CMK (cell line): ENCODE measurements around the gene C10orf90.

Experiments used
- DNase-seq: peaks from one replicate; pipeline ENCODE4 v3.0.0-alpha.2; 2010; ENCODE audit warnings: low read depth

C10orf90 gene

DNA sequence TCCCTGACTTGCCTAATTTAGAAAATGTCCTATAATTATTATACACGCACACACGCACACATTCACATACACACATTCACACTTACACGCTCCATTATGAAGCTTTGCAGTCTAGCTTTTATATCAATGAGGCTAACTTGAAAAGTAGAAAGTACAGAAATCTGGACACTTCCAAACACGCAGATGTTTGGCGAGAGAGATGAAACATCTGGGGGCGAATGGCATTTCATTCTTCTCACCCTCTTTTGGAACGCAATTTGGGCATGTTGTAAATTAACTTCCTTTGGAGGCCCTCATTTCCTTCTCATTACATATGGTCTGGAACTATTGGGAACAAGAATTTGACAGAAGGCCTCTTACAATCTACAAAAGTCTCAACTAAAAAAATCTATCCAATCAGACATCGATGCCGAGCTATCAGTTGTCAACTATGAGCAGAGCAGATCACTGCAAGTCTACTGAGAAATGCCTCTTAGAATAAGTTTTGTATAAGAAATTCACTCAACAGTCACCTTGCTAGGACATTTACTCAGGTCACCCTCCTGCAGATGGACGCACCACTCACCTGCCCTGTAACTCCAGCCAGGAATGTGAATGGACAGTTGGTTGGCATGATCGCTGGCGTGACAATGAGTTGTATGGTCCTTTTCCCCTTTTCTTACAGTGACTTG is 167.0 kb downstream of the C10orf90 start:
- no peak for DNase-seq

DNA sequence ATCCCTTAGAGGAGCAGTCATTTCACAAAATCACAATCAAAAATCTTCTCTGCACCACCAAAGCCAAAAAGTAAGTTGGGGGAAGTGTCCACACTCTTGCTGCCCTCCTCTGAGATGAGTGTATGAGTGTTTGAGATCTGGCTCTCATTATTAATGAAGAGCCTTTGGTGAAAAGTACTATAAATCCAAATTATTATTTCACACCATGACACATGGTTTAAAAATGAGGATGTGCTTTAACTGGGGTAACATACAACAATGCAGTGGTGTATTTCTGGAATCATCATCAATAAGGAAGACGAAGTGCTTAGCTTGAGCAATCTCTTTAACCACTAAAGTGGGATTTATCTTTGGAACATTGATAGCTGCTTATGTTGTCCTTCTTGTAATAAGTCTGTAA is 168.1 kb downstream of the C10orf90 start:
- no peak for DNase-seq

DNA sequence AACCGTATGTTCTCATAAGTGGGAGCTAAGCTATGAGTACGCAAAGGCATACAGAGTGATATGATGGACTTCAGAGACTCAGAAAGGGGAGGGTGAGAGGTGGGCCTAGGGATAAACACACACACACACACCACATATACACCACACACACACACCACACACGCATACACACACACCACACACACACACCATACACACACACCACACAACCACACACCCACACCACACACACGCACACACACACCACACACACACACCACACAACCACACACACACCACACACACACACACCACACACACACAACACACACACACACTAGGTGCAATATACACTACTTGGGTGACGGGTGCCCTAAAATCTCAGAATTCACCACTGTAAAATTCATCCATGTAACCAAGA is 168.7 kb downstream of the C10orf90 start:
- no peak for DNase-seq

DNA sequence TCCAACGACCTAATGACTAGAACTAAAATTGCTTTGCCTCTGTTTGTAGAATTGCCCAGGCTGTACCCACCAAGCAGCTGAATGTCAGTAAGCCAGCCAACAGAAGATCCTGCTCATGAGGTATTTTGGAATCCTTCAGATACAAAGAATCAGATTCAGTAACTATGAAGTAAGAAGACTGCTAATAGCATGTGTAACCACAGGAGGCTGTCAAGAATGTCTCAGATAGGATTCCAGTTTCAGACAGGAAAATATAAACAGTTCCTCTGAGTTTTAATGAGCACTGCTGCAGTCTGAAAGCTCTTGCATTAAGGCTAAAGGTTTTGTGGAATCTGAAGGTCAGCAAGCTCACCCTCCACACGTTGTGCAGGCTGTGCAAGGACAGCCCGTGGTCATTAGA is 169.6 kb downstream of the C10orf90 start:
- DNase-seq = no peak

DNA sequence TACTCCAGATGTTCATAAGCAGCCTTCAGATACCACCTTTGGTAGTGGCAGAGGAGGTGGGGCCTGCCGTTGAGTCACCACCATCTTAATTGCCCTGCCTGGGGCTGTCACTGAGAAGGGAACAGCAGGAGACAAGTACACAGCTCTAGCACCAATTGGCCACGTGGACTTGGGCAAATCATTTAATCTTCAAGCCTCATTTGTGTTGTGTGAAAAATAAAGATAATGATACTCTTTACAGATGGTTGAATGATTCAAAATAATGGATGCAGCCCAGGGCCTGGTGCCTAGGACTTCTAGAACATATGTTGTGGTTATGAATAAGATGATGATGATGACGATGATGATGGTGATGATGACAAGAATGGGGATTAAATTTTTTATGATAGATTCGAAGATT is 170.3 kb downstream of the C10orf90 start:
- no peak for DNase-seq

DNA sequence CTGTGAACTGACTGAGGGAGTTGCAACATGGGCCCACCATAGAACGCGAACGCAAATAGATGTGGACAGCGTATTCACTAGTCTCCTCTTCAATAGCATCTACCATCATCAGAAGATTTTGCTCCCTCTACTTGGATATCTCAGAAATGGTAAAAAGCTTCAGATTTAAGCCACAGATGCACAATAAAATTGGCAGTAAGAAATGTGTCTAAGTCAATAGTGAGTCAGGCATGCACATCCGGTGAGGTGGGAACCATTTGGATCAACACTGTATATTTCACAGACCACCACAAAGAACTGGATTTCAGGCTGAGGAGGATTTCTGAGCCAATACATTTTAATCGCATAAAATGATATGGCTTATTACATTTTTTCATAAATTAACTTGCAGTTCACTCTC is 170.7 kb downstream of the C10orf90 start:
- no peak for DNase-seq

DNA sequence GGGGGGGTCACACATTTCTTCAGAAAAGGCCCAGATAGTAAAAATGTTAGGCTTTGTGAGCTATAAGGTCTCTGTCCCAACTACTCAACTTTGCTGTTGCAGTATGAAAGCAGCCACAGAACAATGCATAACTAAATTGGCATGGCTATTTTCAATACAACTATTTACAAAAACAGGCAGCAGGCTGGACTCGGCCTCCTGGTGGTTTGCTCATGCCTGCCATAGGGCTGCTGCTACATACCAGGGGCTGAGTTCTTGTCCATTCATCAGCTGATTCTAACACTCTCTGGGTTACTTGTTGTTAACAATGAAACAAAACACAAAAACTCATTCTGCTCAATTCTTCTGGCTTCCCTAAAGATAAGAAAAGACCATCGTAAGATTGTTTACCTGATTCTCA is 172.8 kb downstream of the C10orf90 start:
- no peak for DNase-seq

DNA sequence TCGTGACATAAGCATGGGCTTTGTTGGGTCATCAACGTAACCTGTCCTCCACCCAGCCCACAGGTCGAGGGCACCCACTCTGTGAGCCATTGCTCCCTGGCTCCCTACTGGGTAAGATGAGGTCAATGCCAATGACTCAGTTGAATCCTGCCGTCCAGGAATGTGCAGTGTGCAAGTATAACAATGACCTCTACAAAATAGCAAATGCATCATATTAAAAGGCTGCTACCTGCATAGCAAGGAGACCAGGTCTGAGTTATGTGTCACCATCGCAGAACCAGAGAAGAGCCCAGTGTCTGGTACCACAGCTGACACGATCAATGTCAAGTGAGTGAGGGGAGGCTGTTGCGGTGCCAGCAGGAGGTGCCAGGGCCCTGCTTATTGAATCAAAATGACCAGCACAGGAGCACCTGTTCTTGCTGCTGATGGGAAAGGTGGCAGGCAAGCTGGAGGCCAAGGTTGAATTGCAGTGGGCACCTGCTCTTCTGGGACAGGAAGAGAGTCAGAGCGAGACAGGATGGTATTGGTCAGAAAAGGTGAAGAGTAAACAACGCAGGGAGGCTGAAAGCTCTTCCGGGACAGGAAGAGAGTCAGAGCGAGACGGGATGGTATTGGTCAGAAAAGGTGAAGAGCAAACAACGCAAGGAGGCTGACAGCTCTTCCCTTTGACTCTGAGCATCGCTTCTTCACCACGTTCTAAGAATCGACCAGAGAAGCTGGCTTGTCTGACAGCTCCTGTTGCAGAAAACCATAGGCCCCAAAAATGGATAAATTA is 173.5 kb downstream of the C10orf90 start:
- DNase-seq = no peak

DNA sequence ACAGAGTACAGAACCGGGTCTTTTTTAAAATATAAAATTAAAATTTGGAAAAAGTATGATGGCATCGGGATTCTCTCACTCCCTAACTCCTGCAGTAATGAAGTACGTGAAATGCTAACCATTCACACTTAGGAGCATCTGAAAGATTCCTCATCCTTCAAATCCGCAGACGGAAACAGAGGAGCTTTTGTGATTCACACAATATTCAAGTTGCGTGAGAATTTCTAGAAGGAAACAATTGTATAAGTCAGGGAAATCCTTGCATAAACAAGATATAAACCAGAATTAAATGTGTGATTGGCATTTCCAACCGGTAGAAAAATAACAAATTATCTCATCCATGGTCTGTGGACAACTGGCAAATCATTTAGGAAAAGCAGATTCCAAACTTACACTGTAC is 179.0 kb downstream of the C10orf90 start:
- no peak for DNase-seq

DNA sequence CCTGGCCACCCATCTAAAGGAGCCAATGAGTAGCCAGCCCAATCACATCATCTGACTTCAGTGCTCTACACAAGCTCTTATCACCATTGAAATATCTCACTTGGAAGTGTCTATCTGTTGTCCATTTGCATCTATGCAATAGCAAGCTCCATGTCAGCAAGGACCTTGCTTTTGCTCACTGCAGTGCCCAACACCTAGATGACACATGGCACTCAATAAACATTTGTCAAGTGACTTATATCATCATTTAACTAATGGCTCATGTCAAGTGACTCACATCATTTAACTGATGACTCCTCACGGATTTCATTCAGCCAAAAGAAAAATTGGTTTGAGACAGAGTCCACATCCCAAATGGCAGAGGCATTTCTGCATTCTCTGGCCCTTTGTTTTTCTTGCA is 189.3 kb downstream of the C10orf90 start:
- no peak for DNase-seq

DNA sequence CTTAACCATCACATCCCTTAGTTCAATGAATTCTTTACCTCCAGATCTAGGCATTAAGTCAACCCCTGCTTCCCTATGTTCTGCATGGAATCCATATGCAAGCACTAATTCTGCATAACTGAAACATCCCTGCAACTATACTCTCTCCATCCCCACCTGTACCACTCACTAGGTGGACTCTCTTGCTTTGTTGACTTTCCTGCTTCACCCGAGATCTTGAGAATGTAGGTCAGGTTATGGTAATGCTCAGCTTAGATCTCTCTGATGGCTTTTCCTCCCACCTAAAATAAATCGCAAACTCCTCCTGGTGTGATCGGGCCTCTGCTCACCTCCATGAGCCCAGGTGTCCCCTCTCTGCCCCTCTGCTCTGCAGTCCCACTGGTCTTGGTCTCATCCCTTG is 189.8 kb downstream of the C10orf90 start:
- no peak for DNase-seq

DNA sequence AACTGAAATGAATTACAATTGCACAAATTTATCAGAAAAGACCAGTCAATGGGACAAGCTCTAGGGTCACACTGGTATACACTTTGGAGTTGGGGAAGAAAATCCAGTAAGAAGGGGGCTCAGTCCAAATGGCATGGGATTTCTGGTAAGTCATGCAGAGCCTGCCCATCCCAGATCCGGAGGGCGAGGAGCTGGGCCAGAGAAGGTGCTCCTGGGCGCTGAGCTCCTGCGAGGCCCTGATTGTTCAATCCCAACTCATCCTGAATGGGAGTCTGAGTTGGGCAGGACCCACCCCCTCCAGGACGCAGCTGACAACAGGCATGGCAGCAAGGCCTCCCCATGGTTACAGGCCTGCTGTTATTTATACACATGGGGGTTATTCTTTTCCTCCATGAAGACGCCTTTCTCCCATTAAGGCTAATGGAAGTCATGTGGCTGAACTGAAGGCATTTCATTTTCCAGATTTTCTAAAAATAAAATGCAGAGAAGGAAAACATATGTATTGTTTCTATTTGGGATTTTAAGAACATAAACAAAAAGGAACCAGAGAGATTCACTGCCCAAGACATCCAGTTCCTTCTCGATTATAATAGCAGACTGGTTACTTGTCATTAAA is 191.1 kb downstream of the C10orf90 start:
- no peak for DNase-seq

DNA sequence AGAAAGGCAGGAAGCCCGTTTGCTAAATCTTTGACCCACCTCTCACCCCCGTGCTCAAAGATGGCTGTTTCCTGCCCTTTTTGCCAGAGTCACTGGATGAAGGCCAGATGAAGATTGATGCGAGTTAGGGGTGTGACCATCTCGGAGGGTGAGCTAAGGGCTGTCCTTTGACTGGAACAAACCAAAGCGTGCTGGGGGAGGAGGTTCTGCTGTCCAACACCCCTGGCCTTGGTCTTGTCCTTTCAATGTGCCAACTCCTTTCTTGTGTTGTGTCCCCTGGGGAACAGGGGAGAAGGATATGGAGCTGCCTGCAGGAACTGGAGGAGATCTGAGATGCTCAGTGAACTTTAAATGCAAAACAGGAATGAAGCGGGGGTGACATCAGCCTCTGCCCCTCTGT is 191.9 kb downstream of the C10orf90 start:
- no peak for DNase-seq

DNA sequence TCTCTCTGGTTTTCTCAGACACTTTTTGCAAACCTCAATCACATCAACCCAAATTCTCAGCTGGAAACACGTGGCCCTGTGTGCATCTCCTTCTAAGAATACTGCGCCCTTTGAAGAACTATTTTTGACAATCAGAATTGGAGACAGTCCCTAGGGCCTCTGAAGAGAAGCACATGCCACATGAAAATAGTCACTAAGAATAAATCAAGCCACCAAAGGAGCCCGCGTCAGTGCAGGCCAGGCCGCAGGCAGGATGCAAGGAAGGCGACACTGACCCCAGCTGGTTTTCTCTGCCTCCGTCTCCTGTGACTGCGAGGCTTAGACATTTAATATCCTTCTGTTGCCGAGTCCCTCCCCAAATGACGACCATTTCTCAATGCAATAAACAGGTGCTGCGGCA is 194.2 kb downstream of the C10orf90 start:
- DNase-seq = no peak

DNA sequence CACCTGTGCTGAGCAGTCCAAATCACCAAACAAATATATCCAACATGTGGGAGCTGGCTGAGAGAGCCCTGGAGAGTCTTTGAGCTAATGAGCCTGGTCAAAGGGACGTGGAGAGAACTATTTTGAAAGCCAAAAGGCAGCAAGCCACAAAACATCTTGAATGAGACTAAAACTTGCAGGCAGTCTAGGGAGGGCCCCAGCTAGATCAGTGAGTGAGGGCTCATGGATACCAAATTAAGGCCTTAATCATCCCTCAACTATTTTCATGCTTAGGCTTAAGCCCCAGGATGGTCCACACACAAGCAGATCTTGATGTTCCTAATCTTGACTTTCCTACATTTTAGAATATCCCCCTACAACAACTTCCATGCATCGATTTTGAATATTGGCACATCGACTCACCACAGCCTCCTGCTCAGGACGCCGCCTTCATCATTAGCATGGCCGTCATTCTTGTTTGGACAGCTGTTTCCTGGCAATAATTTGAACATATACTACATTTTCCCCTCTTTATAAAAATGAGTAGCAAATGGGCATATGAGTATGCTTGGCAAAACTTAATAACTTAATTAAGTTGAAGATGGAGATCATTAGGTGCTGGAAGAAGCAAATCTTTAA is 195.3 kb downstream of the C10orf90 start:
- DNase-seq = no peak

DNA sequence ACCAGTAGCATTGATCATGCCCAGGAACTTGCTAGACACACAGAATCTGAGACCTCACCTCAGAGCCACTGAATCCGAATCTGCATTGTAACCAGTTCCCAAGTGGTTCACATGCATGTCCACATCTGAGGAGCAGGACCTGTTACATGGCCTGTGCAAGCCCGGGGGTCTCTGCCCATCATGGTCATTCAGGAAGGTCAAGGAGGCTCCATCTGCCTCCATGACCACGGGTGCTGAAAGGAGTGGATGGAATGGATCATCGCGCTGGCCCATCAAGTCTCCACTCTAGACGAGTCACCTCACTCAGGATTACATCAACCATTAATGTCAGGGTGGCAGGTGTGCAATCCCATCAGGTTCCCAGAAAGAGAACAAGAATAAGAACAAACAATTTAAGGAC is 196.5 kb downstream of the C10orf90 start:
- no peak for DNase-seq

DNA sequence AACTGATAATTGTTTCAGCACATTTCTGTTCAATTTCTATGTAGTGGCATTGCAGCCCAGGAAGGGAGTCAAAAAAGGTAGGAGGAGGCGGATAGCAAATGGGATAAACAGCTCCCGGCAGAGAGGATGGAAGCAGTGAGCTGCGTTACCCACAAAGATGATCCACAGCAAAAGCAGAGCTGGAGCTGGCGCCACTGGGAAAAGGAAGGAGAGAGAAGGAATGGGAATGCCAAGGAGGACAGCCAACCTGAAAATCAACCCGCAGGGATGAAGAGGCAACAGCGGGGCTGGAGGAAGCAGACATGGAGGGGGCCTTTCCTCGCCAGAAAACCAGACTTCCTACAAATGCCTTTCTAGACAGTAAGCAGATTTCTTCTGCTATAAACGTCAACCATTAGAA is 199.5 kb downstream of the C10orf90 start:
- no peak for DNase-seq

DNA sequence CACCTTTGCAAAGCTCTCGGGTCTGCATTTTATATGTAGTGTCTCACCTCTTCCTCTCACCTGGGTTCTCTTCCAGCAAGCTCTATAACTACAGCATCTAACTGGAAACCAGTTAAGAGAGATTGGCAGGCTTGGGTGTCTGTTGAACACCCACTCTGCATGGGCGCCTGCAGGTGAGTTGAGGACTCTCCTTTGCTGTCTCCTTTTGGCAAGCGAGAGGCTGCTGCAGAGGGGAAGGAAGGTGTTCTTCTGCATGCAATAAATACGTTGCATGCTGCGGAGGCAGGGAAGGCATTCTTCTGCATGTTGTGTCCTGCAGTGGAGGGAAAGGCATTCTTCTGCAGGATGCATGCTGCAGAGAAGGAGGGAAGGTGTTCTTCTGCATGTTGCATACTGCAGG is 200.8 kb downstream of the C10orf90 start:
- DNase-seq = no peak

DNA sequence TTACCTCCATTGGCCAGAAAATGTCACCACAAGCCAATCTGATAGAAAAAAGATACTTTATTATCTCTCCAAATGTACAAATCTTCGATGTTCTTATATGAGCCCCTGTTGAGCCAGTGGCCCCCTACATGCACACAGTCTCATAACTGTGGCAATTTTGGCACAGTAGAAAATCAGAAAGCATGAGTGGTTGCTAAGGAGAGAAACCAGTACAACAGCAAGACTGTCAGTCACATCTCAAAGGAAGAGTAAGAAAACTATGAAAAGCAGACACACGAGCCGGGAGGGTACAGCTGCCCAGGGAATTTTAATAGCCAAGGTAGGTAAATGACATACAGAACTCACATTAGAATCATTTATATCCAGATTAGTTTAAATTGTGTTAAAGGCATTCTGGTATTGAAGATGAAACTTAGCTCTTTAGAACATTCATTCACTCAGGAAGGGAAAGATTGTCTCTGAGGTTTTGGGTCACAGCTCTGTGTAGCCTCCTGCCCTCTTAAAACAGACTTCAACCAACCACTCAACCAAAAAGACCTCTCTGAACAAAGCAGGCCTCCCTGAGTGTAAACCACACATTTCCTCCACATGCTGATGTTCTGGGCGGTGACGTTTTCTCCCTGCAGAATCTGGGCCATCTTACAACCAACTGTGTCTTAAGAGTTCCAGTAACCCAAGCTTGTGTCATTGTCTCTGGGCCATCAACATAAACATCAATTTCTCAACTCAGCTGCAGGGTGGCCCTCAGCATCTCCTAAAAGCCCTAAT is 201.4 kb downstream of the C10orf90 start:
- no peak for DNase-seq

DNA sequence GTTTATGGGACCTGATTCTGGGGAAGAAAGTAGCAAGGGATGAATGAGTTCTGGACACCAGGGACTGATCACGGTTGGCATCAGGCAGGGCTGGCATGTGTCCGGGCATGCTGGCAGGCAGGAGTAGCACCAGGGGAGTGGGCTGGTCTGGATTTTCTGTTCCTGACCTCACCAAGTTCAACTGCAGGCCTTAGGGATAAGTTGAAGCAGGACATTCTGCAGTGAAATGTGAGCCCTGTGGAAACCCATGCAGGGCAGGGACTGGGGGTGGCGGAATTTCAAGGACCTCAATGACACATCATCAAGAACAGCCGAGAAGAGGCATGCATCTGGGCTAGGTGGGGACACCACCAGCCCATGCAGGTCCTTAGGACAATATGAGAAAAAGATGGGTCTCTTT is 202.0 kb downstream of the C10orf90 start:
- no peak for DNase-seq

DNA sequence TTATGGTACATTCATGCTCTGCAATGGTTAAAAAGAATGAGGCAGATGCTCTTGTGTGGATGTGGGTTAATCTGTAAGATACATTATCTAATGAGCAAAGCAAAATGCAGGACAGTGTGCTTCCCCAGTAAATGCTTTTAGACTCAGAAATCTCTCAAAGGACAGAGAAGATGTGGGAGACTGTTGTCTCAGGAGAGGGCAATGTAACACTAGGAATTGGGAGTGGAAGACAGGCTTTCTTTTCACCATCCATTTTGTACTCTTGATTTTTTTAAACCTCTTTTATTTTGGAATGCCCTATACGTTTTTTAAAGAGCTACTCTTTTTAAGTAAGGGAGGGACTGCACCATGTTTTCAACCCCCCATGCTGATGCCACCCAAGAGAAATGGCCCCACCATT is 204.7 kb downstream of the C10orf90 start:
- DNase-seq = no peak

DNA sequence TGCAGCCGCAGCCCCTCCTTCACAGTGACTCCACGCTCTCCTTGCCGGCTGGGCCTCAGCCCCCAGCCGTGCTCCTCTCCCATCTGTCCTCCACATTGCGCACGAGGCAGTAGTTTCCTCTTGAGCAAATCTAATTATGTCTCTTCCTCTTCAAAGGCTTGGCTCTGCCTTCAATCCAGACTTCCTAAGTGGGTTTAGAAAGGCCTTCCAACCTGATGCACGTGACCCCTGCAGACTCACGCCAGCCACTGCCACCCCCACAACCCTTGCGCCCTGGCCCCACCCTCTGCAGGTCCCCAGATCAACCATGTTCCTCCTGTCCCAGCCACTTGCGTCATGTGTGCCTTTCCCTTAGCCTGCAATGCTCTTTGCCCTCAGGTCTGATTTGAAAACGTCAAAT is 207.2 kb downstream of the C10orf90 start:
- DNase-seq = no peak
